SJSA1 (cell line): ENCODE measurements around the gene MYL12A. TPM values are rescaled to one million over a fixed set of nuclear protein-coding genes. Genes with fewer than 3 reads are reported as not detected.
"Not testable (repeated sequence)": the region's sequence is repeated elsewhere in the genome, so short reads cannot be mapped to it uniquely, and the experiment has no call there.

Experiments
- DNase-seq, 2 experiments: peaks; one replicate each; pipeline ENCODE4 v3.0.0-alpha.2; 2015 to 2020; ENCODE audit warnings: low spot score in 2 of 2, low read depth in 1 of 2
- H3K27ac ChIP-seq: fragments of 250-450 bp; sonication (Bioruptor Pico); 2 replicates; pipeline ENCODE4 v1.5.1; 2020; ENCODE audit warnings: mild to moderate bottlenecking, moderate library complexity
- H3K27me3 ChIP-seq: fragments of 250-450 bp; sonication (Bioruptor Pico); replicated peaks from 2 replicates; pipeline ENCODE4 v1.5.1; 2020; ENCODE audit warnings: mild to moderate bottlenecking, moderate library complexity
- H3K36me3 ChIP-seq: fragments of 250-450 bp; sonication (Bioruptor Pico); 2 replicates; pipeline ENCODE4 v1.5.1; 2020; ENCODE audit warnings: mild to moderate bottlenecking
- H3K4me1 ChIP-seq: fragments of 250-450 bp; sonication (Bioruptor Pico); replicated peaks from 2 replicates; pipeline ENCODE4 v1.6.1; 2021; ENCODE audit warnings: mild to moderate bottlenecking
- H3K4me3 ChIP-seq: fragments of 250-450 bp; sonication (Bioruptor Pico); 2 replicates; pipeline ENCODE4 v1.5.1; 2020; ENCODE audit warnings: mild to moderate bottlenecking
- H3K9me3 ChIP-seq: fragments of 250-450 bp; sonication (Bioruptor Pico); replicated peaks from 2 replicates; pipeline ENCODE4 v1.5.1; 2020; ENCODE audit warnings: mild to moderate bottlenecking
- total RNA-seq: library from RNA; depleted of rRNA; stranded (reverse); fragments of >200 nt; shearing (Covaris generic); gene quantifications from 2 replicates; pipeline ENCODE4 v1.2.3, GENCODE V29; 2014

The MYL12A gene
- total RNA-seq, 1 experiment from 2014 or later = 1,642 TPM

- no peaks in the 10 kb centered on the region for H3K36me3 ChIP-seq
- no peak overlapping the region for H3K4me3 ChIP-seq
- H3K9me3 ChIP-seq = no peaks in the 10 kb centered on the region
- H3K27me3 ChIP-seq = 0 out of 2 replicates have a peak, but pooled peaks cover 3% of the 10 kb centered on the region
- no peaks in the 10 kb centered on the region for H3K4me1 ChIP-seq
- no peak overlapping the region for H3K27ac ChIP-seq
- no peak for DNase-seq
Observed at GRCh38 chr18:3217948-3218647, 29.5 kb upstream of the MYL12A start.

GRCh38 chr18:3218819-3219218 lies 28.8 kb upstream of the MYL12A start:
- H3K4me3 ChIP-seq = no peak overlapping the region
- H3K27ac ChIP-seq = no peak overlapping the region
- H3K36me3 ChIP-seq = no peaks in the 10 kb centered on the region

GRCh38 chr18:3219241-3219630 lies 28.4 kb upstream of the MYL12A start:
- Histone ChIP-seq H3K4me3 (no peak overlapping the region), H3K36me3 (no peaks in the 10 kb centered on the region), H3K4me1 (no peaks in the 10 kb centered on the region), H3K27me3 (0 out of 2 replicates have a peak, but pooled peaks cover 5% of the 10 kb centered on the region), H3K27ac (no peak overlapping the region), H3K9me3 (no peaks in the 10 kb centered on the region)
- no peak for DNase-seq

More at GRCh38 chr18:3218819-3219218, 28.8 kb upstream of the MYL12A start:
- Histone ChIP-seq H3K27me3 (0 out of 2 replicates have a peak, but pooled peaks cover 5% of the 10 kb centered on the region), H3K9me3 (no peaks in the 10 kb centered on the region), H3K4me1 (no peaks in the 10 kb centered on the region)
- DNase-seq = no peak

GRCh38 chr18:3219631-3220335 lies 27.8 kb upstream of the MYL12A start, which contains the start of gene MYOM1:
Gene MYOM1 (minus strand): TSS chr18:3219968. CDS start chr18:3215223, 4,745 bp downstream.
- Histone ChIP-seq H3K9me3 (no peaks in the 10 kb centered on the region), H3K4me3 (no peak within 1 kb of the TSS)

GRCh38 chr18:3220868-3221267 lies 26.7 kb upstream of the MYL12A start:
- H3K27me3 ChIP-seq, H3K4me3 ChIP-seq, H3K4me1 ChIP-seq, H3K9me3 ChIP-seq, H3K27ac ChIP-seq, H3K36me3 ChIP-seq, DNase-seq: not testable (repeated sequence)

More at GRCh38 chr18:3219631-3220335, 27.8 kb upstream of the MYL12A start, which contains the start of gene MYOM1:
- Histone ChIP-seq H3K27ac (no peak within 1 kb of the TSS), H3K27me3 (0 out of 2 replicates have a peak, but pooled peaks cover 5% of the 10 kb centered on the region), H3K4me1 (no peaks in the 10 kb centered on the region), H3K36me3 (no peaks in the 10 kb centered on the region)
- DNase-seq = no peak

GRCh38 chr18:3221496-3221895 lies 26.1 kb upstream of the MYL12A start:
- DNase-seq = no peak
- 0 out of 2 replicates have a peak, but pooled peaks cover 5% of the 10 kb centered on the region for H3K27me3 ChIP-seq
- no peaks in the 10 kb centered on the region for H3K4me1 ChIP-seq
- no peak overlapping the region for H3K27ac ChIP-seq
- no peak overlapping the region for H3K4me3 ChIP-seq
- no peaks in the 10 kb centered on the region for H3K36me3 ChIP-seq
- no peaks in the 10 kb centered on the region for H3K9me3 ChIP-seq

GRCh38 chr18:3223356-3223755 lies 24.2 kb upstream of the MYL12A start:
- H3K4me3 ChIP-seq = no peak overlapping the region
- no peaks in the 10 kb centered on the region for H3K4me1 ChIP-seq
- no peaks in the 10 kb centered on the region for H3K36me3 ChIP-seq
- H3K9me3 ChIP-seq = no peaks in the 10 kb centered on the region
- no peak overlapping the region for H3K27ac ChIP-seq
- H3K27me3 ChIP-seq = 0 out of 2 replicates have a peak, but pooled peaks cover 5% of the 10 kb centered on the region
- no peak for DNase-seq

GRCh38 chr18:3224223-3224622 lies 23.4 kb upstream of the MYL12A start:
- H3K27me3 ChIP-seq = 0 out of 2 replicates have a peak, but pooled peaks cover 5% of the 10 kb centered on the region
- H3K9me3 ChIP-seq = no peaks in the 10 kb centered on the region
- H3K27ac ChIP-seq = no peak overlapping the region
- no peak for DNase-seq
- H3K36me3 ChIP-seq = no peaks in the 10 kb centered on the region
- no peaks in the 10 kb centered on the region for H3K4me1 ChIP-seq
- no peak overlapping the region for H3K4me3 ChIP-seq

- Histone ChIP-seq H3K4me3 (no peak overlapping the region), H3K27ac (no peak overlapping the region), H3K9me3 (no peaks in the 10 kb centered on the region), H3K36me3 (no peaks in the 10 kb centered on the region), H3K27me3 (0 out of 2 replicates have a peak, but pooled peaks cover 5% of the 10 kb centered on the region), H3K4me1 (no peaks in the 10 kb centered on the region)
- no peak for DNase-seq
Observed at GRCh38 chr18:3225588-3225987, 22.0 kb upstream of the MYL12A start.

GRCh38 chr18:3226048-3226447 lies 21.6 kb upstream of the MYL12A start:
- no peaks in the 10 kb centered on the region for H3K36me3 ChIP-seq
- no peak overlapping the region for H3K27ac ChIP-seq
- DNase-seq = no peak
- H3K9me3 ChIP-seq = no peaks in the 10 kb centered on the region
- no peak overlapping the region for H3K4me3 ChIP-seq
- H3K27me3 ChIP-seq = 0 out of 2 replicates have a peak, but pooled peaks cover 5% of the 10 kb centered on the region
- no peaks in the 10 kb centered on the region for H3K4me1 ChIP-seq

GRCh38 chr18:3230401-3231334 lies 16.9 kb upstream of the MYL12A start:
- H3K27me3 ChIP-seq = no peaks in the 10 kb centered on the region

GRCh38 chr18:3233004-3233403 lies 14.6 kb upstream of the MYL12A start:
- Histone ChIP-seq H3K9me3 (no peaks in the 10 kb centered on the region), H3K4me3 (no peak overlapping the region), H3K4me1 (peaks cover 5% of the 10 kb centered on the region; the same call in 1 of the 2 replicates), H3K36me3 (no peaks in the 10 kb centered on the region), H3K27me3 (no peaks in the 10 kb centered on the region), H3K27ac (no peak overlapping the region)
- DNase-seq = no peak

More at GRCh38 chr18:3230401-3231334, 16.9 kb upstream of the MYL12A start:
- Histone ChIP-seq H3K4me1 (peaks cover 5% of the 10 kb centered on the region; the same call in 1 of the 2 replicates), H3K36me3 (no peaks in the 10 kb centered on the region), H3K27ac (no peak overlapping the region), H3K9me3 (no peaks in the 10 kb centered on the region), H3K4me3 (no peak overlapping the region)
- no peak for DNase-seq

GRCh38 chr18:3233433-3234168 lies 14.0 kb upstream of the MYL12A start:
- Histone ChIP-seq H3K9me3 (no peaks in the 10 kb centered on the region), H3K27me3 (no peaks in the 10 kb centered on the region), H3K27ac (no peak overlapping the region), H3K36me3 (no peaks in the 10 kb centered on the region), H3K4me3 (no peak overlapping the region), H3K4me1 (peaks cover 5% of the 10 kb centered on the region; the same call in 1 of the 2 replicates)
- no peak for DNase-seq
